Duodenal mucosa (tissue), 2 donors: ENCODE measurements around the gene CYLD.

Experiments used
- H3K27ac ChIP-seq: one replicate; pipeline ENCODE4 v1.7.0; 2013; ENCODE audit warnings: low read depth, low read length
- H3K27me3 ChIP-seq, 2 donors: one replicate each; pipeline ENCODE4 v1.7.0; 2013; ENCODE audit warnings: low read length in 2 of 2, control low read depth in 1 of 2; ENCODE audit not compliant: insufficient read depth in 2 of 2, control insufficient read depth in 1 of 2
- H3K36me3 ChIP-seq, 2 donors: one replicate each; pipeline ENCODE4 v1.7.0; 2013; ENCODE audit warnings: low read length in 2 of 2, control low read depth in 1 of 2; ENCODE audit not compliant: insufficient read depth in 2 of 2, control insufficient read depth in 1 of 2
- H3K4me1 ChIP-seq, 2 donors: one replicate each; pipeline ENCODE4 v1.7.0; 2013; ENCODE audit warnings: low read length in 2 of 2, control low read depth in 1 of 2; ENCODE audit not compliant: insufficient read depth in 2 of 2, control insufficient read depth in 1 of 2
- H3K4me3 ChIP-seq, 2 donors: one replicate each; pipeline ENCODE4 v1.7.0; 2013; ENCODE audit warnings: low read length in 2 of 2, low read depth in 1 of 2
- H3K9ac ChIP-seq, 2 donors: one replicate each; pipeline ENCODE4 v1.7.0; 2013; ENCODE audit warnings: low read length in 2 of 2, low read depth in 1 of 2
- H3K9me3 ChIP-seq, 2 donors: one replicate each; pipeline ENCODE4 v1.7.0; 2013; ENCODE audit warnings: low read length in 2 of 2, control low read depth in 1 of 2; ENCODE audit not compliant: control insufficient read depth in 1 of 2

The CYLD gene

DNA sequence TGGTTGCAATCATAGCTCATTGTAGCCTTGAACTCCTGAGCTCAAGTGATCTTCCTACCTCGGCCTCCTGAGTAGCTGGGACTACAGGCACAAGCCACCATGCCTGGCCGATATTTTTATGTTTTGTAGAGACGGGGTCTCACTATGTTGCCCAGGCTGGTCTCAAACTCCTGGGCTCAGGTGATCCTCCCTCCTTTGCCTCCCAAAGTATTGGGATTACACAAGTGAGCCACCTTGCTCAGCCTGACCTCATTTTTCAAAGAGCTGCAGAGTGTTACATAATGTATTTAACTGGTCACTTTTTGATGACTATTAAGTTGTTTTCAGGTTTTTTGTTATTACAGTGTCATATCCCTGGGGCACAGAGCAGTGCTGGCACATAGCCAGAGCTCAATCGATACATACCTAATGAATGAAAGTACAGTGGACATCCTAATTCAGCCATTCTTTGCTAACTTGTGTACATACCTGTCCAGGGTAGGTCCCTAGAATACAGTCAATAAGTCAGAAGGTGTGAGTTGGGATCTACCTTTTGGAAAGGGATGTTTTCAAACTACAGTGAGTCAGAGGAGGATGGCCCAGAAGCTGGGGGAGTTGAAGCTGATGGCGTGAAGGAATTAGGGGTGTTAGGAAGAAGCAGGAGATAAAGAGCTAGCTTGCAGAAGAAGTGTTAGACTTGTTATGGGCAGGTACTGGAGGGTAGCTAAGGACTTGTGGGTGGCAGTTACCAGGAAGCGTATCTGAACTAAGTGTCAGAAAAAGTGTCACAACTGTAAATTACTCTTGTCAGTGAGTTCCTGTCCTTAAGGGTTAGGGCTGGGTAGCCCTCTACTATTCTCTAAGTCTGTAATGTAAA is 20.1 kb upstream of the CYLD start:
- H3K9ac ChIP-seq: no peak overlapping the region
- H3K27me3 ChIP-seq: no peaks in the 10 kb centered on the region
- H3K4me1 ChIP-seq: peaks cover 6 to 15% of the 10 kb centered on the region in 2 donors
- no peak overlapping the region for H3K4me3 ChIP-seq
- H3K36me3 ChIP-seq: peaks cover 0 to 6% of the 10 kb centered on the region in 2 donors
- H3K27ac ChIP-seq: no peak overlapping the region
- no peaks in the 10 kb centered on the region for H3K9me3 ChIP-seq

DNA sequence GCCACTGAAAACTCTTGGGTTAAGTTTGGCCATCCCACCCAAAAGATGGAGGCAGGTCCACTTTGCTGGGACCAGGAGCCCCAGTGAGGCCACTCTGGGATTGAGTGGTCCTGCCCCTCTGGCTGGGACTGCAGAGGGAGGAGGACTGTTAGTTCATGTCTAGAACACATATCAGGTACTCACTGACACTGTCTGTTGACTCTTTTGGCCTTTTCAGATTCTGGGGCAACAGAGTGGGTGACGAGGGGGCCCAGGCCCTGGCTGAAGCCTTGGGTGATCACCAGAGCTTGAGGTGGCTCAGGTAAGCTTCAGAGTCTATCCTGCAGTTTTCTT is 19.5 kb upstream of the CYLD start:
- Histone ChIP-seq H3K4me1 (peaks cover 6 to 15% of the 10 kb centered on the region in 2 donors), H3K9ac (no peak overlapping the region), H3K27ac (no peak overlapping the region), H3K36me3 (peaks cover 0 to 6% of the 10 kb centered on the region in 2 donors), H3K9me3 (no peaks in the 10 kb centered on the region), H3K4me3 (no peak overlapping the region), H3K27me3 (no peaks in the 10 kb centered on the region)

DNA sequence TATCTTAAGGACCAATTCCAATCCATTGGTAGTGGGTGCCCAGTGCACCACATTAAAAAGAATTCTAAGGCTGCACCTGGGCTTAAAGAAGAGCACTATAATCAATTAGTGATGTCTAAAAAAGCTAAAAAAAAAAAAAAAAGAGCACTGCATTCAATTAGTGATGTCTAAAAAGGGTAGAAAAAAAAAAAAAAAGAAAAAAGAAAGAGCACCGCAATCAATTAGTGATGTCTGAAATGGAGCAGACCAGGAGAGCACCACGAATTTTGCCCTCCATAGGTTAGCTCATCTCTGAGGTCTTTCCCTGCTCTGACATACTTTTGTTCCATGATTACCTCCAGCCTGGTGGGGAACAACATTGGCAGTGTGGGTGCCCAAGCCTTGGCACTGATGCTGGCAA is 18.9 kb upstream of the CYLD start:
- H3K4me1 ChIP-seq: peaks cover 6 to 15% of the 10 kb centered on the region in 2 donors
- no peak overlapping the region for H3K9ac ChIP-seq
- no peaks in the 10 kb centered on the region for H3K9me3 ChIP-seq
- no peak overlapping the region for H3K4me3 ChIP-seq
- no peaks in the 10 kb centered on the region for H3K27me3 ChIP-seq
- peaks cover 0 to 6% of the 10 kb centered on the region in 2 donors for H3K36me3 ChIP-seq
- no peak overlapping the region for H3K27ac ChIP-seq

DNA sequence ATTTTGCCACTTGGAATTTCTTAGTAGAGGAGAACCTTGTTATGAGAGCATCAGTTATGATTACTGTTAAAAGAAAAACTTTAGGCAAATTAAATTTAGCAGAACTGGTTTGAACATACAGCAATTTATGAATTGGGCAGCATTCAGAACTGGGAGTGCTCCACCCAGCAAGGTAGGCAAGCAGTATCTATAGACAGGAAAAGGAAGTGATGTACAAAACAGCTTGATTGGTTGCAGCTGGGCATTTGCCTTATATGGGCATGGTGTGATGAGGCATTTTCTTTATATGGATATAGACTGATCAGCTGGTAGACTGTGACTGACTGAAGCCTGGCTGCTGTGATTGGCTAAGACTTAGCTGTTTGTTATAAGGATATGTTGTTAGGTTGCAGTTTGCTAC is 17.6 kb upstream of the CYLD start:
- no peaks in the 10 kb centered on the region for H3K27me3 ChIP-seq

DNA sequence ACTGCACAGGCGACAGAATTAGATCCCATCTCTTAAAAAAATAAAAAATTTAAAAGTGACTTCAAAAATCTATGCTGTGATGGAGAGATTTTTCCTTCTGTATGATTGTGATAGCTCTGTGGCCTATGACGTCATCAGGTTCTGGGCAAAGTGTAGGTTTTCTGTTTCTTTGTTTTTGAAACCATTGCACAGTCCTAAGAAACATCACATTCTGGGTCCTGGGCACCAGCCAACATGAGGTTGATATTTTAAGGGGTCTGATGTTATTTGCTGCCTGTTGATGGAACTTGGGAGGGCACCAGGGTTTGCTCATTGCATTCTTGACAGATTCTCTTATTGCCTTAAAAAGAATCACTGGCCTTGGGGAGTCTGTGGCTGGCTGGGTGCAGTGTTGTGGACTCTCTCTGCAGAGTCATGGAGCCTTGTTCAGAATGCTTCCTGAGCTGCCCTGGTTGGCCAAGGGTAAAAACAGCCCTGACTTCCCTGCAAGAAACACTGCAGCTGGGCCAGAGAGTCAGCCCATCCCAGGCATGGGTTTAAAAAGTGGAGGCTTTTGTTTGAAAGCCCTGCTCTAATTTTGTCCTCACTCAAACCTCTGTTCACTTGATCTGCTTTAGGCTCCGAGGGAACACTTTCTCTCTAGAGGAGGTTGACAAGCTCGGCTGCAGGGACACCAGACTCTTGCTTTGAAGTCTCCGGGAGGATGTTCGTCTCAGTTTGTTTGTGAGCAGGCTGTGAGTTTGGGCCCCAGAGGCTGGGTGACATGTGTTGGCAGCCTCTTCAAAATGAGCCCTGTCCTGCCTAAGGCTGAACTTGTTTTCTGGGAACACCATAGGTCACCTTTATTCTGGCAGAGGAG is 10.5 kb upstream of the CYLD start:
- Histone ChIP-seq H3K27me3 (no peaks in the 10 kb centered on the region), H3K4me3 (no peak overlapping the region), H3K9me3 (no peaks in the 10 kb centered on the region), H3K4me1 (no peaks in the 10 kb centered on the region), H3K9ac (no peak overlapping the region), H3K36me3 (no peaks in the 10 kb centered on the region), H3K27ac (no peak overlapping the region)

More for the DNA sequence above, 17.6 kb upstream of the CYLD start:
- H3K27ac ChIP-seq: no peak overlapping the region
- peaks cover 0 to 6% of the 10 kb centered on the region in 2 donors for H3K36me3 ChIP-seq
- H3K9me3 ChIP-seq: no peaks in the 10 kb centered on the region
- H3K4me1 ChIP-seq: peaks cover 6 to 11% of the 10 kb centered on the region in 2 donors
- no peak overlapping the region for H3K4me3 ChIP-seq
- H3K9ac ChIP-seq: no peak overlapping the region

GRCh38 chr16:50731989-50732832 is 9.7 kb upstream of the CYLD start:
- H3K27me3 ChIP-seq: no peaks in the 10 kb centered on the region
- H3K4me1 ChIP-seq: no peaks in the 10 kb centered on the region
- no peaks in the 10 kb centered on the region for H3K9me3 ChIP-seq
- H3K4me3 ChIP-seq: no peak overlapping the region
- no peaks in the 10 kb centered on the region for H3K36me3 ChIP-seq
- H3K27ac ChIP-seq: no peak overlapping the region
- H3K9ac ChIP-seq: no peak overlapping the region

- Histone ChIP-seq H3K9ac (no peak overlapping the region), H3K4me1 (no peaks in the 10 kb centered on the region), H3K27ac (no peak overlapping the region), H3K36me3 (no peaks in the 10 kb centered on the region), H3K4me3 (no peak overlapping the region), H3K27me3 (no peaks in the 10 kb centered on the region), H3K9me3 (no peaks in the 10 kb centered on the region)
Measured at GRCh38 chr16:50733468-50733867, 8.4 kb upstream of the CYLD start.

DNA sequence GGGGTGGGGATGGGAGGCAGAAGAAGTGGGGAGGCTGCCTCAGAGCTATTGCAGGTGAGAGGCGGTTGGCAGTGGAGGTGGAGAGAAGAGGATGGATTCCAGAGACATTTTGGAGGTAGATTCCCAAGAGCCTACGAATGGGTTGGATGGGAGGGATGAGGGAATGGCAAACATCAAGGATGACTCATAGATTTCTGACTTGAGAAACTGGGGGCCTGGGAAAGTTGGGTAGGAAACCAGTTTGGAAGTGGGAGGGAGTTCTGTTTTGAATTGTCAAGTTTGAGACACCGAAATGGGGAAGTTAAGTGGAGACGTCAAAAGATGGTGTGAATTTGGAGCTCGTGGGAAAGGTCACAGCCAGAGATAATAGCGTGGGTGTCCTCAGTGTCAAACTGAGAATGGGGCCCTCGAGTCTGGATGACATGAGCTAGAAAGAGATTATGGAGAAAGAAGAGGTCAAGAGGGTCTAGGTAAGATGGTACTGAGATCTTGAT is 6.2 kb upstream of the CYLD start:
- no peaks in the 10 kb centered on the region for H3K9me3 ChIP-seq
- no peak overlapping the region for H3K9ac ChIP-seq
- no peak overlapping the region for H3K4me3 ChIP-seq
- no peaks in the 10 kb centered on the region for H3K27me3 ChIP-seq
- H3K4me1 ChIP-seq: peaks cover 0 to under 1% of the 10 kb centered on the region in 2 donors
- no peak overlapping the region for H3K27ac ChIP-seq
- no peaks in the 10 kb centered on the region for H3K36me3 ChIP-seq

DNA sequence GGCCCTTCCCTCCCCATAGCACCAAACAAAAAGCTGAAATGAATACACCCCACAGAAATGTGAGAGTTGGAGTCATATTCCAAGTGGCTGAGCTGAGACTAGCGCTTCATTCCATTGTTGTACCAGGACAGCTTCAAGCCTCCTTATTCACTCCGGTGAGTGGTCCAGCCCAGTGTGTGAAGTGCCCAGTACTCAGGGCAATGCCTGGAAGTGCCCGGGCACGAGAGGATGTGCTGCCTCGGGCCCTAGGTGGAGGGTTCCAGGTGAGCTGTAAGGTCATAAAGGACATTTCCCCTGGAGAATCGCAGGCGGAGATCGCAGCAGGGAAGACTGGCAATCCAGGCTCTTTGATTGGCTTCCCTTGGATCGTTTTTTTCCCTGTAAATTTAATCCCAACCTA is 5.4 kb upstream of the CYLD start:
- no peak overlapping the region for H3K4me3 ChIP-seq
- H3K9me3 ChIP-seq: no peaks in the 10 kb centered on the region
- H3K9ac ChIP-seq: no peak overlapping the region
- no peaks in the 10 kb centered on the region for H3K27me3 ChIP-seq
- H3K36me3 ChIP-seq: no peaks in the 10 kb centered on the region
- peaks cover 5 to 7% of the 10 kb centered on the region in 2 donors for H3K4me1 ChIP-seq
- H3K27ac ChIP-seq: no peak overlapping the region
